ENCODE measurements around the gene SNRNP70.

The SNRNP70 gene

DNA sequence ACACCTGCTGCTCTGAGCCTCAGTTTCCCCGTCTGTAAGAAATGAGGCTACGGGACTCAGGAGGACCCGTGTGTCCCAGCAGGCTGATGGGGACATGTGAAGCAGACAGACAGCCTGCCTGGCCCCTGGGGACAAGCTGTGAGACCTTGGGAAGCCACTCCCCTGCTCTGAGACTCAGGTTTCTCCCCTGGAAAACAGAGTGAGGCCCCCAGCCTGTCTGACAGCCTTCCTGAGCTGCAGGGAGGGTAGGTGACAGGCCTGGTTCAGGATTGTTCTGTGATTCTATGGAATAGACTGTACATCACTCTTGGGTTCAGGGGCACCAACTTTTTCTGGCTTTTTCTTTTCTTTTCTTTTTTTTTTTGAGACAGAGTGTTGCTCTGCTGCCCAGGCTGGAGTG, 17.7 kb upstream of the SNRNP70 start:
- Mint-ChIP-seq H3K27ac (peak overlapping the region; percentile 63), H3K9me3 (peaks cover 32% of the 10 kb centered on the region), H3K36me3 (ENCODE audit: low read depth) (peaks cover 16% of the 10 kb centered on the region), H3K4me1 (peaks cover 73% of the 10 kb centered on the region), H3K27me3 (ENCODE audit: low read depth, poor library complexity) (peaks cover 48% of the 10 kb centered on the region), H3K4me3 (peak overlapping the region; percentile 30)
- TF ChIP-seq CTCF (IDR thresholded peaks at IDR 0.05) = no peak
- no peak for DNase-seq

DNA sequence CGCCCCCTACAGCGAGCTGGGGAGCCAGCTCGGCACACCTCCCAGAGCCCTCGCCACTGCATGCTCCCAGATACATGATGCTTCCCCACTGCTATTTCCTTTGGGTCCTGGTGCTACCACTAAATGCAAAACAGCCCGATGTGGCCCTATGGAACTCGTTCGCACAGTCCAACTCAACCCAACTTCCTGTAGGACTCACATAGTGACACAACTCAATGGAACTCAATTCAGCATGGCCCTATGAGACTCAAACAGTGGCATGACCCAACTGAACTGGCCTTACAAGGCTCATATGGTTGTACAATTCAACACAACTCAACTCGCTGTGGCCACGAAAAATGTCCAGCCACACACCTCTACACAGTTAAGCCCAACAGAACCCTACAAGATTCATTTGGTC, 16.2 kb upstream of the SNRNP70 start:
- peaks cover 43% of the 10 kb centered on the region for H3K9me3 Mint-ChIP-seq
- no peak for TF ChIP-seq CTCF (IDR thresholded peaks at IDR 0.05)
- no peak overlapping the region for H3K4me3 Mint-ChIP-seq
- H3K36me3 Mint-ChIP-seq (ENCODE audit: low read depth) = peaks cover 21% of the 10 kb centered on the region
- H3K27ac Mint-ChIP-seq = no peak overlapping the region
- H3K27me3 Mint-ChIP-seq (ENCODE audit: low read depth, poor library complexity) = peaks cover 58% of the 10 kb centered on the region
- no peak for DNase-seq
- H3K4me1 Mint-ChIP-seq = peaks cover 78% of the 10 kb centered on the region

DNA sequence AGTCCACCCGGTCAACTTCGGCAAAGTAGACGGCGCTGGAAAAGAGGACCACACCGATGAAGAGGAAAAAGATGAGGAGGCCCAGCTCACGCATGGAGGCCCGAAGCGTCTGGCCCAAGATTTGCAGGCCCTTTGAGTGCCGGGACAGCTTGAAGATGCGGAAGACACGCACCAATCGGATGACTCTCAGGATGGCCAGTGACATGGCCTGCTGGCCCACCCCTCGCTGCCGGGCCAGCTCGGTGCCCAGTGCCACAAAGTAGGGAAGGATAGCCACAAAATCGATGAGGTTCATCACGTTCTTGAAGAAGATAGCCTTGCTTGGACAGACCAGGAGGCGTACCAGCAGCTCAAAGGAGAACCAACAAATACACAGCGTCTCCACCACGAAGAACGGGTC, 14.8 kb upstream of the SNRNP70 start:
- Mint-ChIP-seq H3K27me3 (ENCODE audit: low read depth, poor library complexity) (peaks cover 61% of the 10 kb centered on the region), H3K4me3 (no peak overlapping the region), H3K9me3 (peaks cover 43% of the 10 kb centered on the region), H3K4me1 (peaks cover 72% of the 10 kb centered on the region), H3K27ac (no peak overlapping the region), H3K36me3 (ENCODE audit: low read depth) (peaks cover 21% of the 10 kb centered on the region)
- no peak for TF ChIP-seq CTCF (IDR thresholded peaks at IDR 0.05)
- no peak for DNase-seq

DNA sequence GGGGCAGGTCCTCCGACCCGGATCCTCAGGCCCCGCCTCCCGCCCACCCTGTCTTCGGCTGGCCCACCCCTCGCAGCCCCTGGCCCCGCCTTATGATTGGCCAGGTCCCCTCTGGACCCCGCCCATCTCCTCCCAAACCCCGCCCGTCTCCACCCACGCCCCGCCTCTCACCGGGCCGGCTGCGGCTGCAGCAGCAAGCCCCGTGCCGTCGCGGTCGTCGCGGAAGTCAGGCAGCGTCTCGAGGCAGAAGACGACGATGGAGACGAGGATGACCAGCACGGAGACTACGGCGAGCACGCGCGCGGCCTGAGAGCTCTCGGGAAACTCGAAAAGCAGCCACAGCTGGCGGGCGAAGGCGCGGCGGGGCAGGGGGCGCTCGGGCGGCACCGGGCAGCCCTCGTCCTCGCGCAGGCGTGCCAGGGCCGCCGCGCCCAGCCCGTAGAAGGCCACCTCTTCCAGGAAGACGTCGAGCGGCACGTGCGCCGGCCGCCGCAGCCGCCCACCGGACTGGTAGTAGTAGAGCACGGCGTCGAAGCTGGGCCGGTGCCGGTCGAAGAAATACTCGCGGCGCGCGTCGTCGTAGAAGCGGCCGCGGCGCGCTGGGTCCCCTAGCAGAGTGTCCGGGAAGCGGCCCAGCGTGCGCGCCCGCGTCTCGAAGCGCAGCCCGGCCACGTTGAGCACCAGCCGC, 13.2 kb upstream of the SNRNP70 start:
- Mint-ChIP-seq H3K27me3 (ENCODE audit: low read depth, poor library complexity) (peaks cover 57% of the 10 kb centered on the region), H3K36me3 (ENCODE audit: low read depth) (peaks cover 21% of the 10 kb centered on the region), H3K4me1 (peaks cover 56% of the 10 kb centered on the region), H3K27ac (no peak overlapping the region), H3K9me3 (peaks cover 43% of the 10 kb centered on the region), H3K4me3 (peak overlapping the region; percentile 74)
- peak; percentile 82 for DNase-seq
- TF ChIP-seq CTCF (IDR thresholded peaks at IDR 0.05) = no peak

DNA sequence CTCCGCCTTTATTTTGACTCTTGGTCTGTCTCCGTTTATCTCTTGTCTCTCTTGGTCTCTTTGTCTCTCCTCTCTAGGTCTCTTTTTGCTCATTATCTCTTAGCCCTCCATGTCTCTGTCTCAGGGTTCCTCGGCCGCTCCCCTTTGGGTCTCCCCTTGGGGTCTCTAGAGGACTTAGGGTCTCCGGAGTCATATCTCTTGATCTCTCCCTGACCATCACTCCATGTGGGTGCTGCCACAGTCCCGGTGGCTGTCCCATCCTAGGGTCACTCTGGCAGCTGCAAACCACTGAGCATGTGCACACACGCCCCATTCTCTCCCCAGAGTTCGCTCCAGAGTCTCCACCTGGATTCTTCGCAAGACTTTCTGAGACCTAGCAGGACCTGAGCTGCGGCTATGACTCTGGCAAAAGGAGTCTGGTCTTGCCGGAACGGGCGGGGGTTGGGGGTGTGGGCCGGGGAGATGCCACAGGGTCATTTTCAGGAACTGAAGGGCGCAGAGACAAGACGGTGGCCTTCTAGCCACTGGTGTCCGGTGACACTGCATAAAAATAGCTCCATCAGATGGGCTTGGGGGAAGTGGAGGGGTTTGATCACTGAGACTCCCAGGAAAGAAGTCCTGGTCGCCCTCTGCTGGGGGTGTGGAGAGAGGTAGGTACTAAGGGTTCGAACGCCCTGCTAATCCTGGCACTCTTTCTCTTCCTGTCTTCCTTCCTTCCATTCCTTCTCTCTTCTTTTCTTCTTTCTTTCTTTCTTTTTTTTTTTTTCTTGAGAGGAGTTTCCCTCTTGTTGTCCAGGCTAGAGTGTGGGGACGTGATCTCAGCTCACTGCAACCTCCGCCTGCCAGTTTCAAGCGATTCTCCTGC, 11.5 kb upstream of the SNRNP70 start:
- peaks cover 64% of the 10 kb centered on the region for H3K27me3 Mint-ChIP-seq (ENCODE audit: low read depth, poor library complexity)
- H3K36me3 Mint-ChIP-seq (ENCODE audit: low read depth) = peaks cover 21% of the 10 kb centered on the region
- H3K9me3 Mint-ChIP-seq = peaks cover 40% of the 10 kb centered on the region
- DNase-seq = no peak
- no peak for TF ChIP-seq CTCF (IDR thresholded peaks at IDR 0.05)
- H3K4me3 Mint-ChIP-seq = peak overlapping the region; percentile 80
- H3K4me1 Mint-ChIP-seq = peaks cover 39% of the 10 kb centered on the region
- no peak overlapping the region for H3K27ac Mint-ChIP-seq
